Measurements from ENCODE around the gene KAT6B.

Gene KAT6B

DNA sequence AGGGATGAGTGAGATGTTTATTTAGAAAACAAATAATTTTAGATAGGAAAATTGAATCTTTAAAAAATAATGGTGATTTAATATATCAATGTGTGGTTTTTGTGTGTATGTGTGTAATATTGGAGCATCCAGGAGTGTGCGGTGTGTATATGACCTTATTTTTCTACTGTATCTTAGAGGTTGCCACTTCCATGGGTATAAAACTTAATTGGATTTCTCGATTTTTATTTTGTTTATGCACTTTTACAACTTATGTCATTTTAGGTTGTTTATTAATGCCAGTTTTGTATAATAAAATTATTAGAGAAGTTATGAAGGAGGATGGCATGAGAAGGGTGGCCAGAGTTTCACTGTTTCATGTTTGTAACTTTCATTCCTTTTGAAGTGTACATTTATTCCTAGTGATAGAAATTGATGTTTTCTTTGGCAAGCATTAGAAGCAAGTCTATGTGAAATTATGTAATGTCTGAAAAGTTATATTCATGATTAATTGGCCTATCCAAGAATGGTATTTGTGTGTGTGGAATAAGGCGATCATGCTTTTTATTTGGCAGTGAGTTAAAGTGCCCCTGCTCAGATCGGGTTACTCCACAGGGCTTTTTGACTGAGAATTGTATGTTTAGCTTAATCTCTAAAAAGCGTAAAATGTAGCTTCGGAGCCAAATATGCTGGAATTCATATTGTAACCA, 110.3 kb downstream of the KAT6B start (continued):
- TF ChIP-seq PRDM4 (tag by site-specific recombination; IDR thresholded peaks at IDR 0.05) (0 out of 2 replicates have a peak, but pooled peaks have one; percentile 57), ZNF48 (tag by site-specific recombination; IDR thresholded peaks at IDR 0.05) (no peak), ZNF140 (tag by site-specific recombination; IDR thresholded peaks at IDR 0.05) (no peak), ZBTB8A (tag by site-specific recombination; IDR thresholded peaks at IDR 0.05) (peak; percentile 35; the same call in 1 of the 2 replicates), ZFP69B (tag by site-specific recombination; IDR thresholded peaks at IDR 0.05) (no peak), GFI1B (tag by site-specific recombination; IDR thresholded peaks at IDR 0.05) (no peak), ZBTB7A (tag by site-specific recombination; IDR thresholded peaks at IDR 0.05; ENCODE audit: low read depth) (0 out of 2 replicates have a peak, but pooled peaks have one; percentile 20), ZNF404 (tag by site-specific recombination; IDR thresholded peaks at IDR 0.05) (no peak), KLF1 (tag by site-specific recombination; IDR thresholded peaks at IDR 0.05) (no peak), ZEB2 (tag by site-specific recombination; IDR thresholded peaks at IDR 0.05) (peak; percentile 87), ZNF350 (tag by site-specific recombination; IDR thresholded peaks at IDR 0.05) (no peak), ZFP41 (tag by site-specific recombination; IDR thresholded peaks at IDR 0.05; ENCODE audit: borderline replicate concordance) (no peak), ZNF10 (tag by site-specific recombination; IDR thresholded peaks at IDR 0.05) (no peak), SP7 (tag by site-specific recombination; IDR thresholded peaks at IDR 0.05) (no peak; the same call in 1 of the 2 replicates), ZNF146 (tag by site-specific recombination; IDR thresholded peaks at IDR 0.05) (no peak), ZNF621 (tag by site-specific recombination; IDR thresholded peaks at IDR 0.05) (no peak), BCL11B (tag by site-specific recombination; IDR thresholded peaks at IDR 0.05; ENCODE audit: low read depth) (peak; percentile 65; the same call in 1 of the 2 replicates), BCL11A (tag by site-specific recombination; IDR thresholded peaks at IDR 0.05; ENCODE audit: low read depth) (peak; percentile 66; the same call in 1 of the 2 replicates), FEZF1 (tag by site-specific recombination; IDR thresholded peaks at IDR 0.05) (peak; percentile 73)
- TF ChIP-seq, protein P1, sequence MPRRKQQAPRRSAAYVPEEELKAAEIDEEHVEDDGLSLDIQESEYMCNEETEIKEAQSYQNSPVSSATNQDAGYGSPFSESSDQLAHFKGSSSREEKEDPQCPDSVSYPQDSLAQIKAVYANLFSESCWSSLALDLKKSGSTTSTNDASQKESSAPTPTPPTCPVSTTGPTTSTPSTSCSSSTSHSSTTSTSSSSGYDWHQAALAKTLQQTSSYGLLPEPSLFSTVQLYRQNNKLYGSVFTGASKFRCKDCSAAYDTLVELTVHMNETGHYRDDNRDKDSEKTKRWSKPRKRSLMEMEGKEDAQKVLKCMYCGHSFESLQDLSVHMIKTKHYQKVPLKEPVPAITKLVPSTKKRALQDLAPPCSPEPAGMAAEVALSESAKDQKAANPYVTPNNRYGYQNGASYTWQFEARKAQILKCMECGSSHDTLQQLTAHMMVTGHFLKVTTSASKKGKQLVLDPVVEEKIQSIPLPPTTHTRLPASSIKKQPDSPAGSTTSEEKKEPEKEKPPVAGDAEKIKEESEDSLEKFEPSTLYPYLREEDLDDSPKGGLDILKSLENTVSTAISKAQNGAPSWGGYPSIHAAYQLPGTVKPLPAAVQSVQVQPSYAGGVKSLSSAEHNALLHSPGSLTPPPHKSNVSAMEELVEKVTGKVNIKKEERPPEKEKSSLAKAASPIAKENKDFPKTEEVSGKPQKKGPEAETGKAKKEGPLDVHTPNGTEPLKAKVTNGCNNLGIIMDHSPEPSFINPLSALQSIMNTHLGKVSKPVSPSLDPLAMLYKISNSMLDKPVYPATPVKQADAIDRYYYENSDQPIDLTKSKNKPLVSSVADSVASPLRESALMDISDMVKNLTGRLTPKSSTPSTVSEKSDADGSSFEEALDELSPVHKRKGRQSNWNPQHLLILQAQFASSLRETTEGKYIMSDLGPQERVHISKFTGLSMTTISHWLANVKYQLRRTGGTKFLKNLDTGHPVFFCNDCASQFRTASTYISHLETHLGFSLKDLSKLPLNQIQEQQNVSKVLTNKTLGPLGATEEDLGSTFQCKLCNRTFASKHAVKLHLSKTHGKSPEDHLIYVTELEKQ (tag by site-specific recombination; IDR thresholded peaks at IDR 0.05; ENCODE audit: borderline replicate concordance) = peak; percentile 76; the same call in 1 of the 2 replicates
- TF ChIP-seq, protein P2, sequence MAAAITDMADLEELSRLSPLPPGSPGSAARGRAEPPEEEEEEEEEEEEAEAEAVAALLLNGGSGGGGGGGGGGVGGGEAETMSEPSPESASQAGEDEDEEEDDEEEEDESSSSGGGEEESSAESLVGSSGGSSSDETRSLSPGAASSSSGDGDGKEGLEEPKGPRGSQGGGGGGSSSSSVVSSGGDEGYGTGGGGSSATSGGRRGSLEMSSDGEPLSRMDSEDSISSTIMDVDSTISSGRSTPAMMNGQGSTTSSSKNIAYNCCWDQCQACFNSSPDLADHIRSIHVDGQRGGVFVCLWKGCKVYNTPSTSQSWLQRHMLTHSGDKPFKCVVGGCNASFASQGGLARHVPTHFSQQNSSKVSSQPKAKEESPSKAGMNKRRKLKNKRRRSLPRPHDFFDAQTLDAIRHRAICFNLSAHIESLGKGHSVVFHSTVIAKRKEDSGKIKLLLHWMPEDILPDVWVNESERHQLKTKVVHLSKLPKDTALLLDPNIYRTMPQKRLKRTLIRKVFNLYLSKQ (tag by site-specific recombination; IDR thresholded peaks at IDR 0.05; ENCODE audit: borderline replicate concordance) = no peak
- TF ChIP-seq, protein P3, sequence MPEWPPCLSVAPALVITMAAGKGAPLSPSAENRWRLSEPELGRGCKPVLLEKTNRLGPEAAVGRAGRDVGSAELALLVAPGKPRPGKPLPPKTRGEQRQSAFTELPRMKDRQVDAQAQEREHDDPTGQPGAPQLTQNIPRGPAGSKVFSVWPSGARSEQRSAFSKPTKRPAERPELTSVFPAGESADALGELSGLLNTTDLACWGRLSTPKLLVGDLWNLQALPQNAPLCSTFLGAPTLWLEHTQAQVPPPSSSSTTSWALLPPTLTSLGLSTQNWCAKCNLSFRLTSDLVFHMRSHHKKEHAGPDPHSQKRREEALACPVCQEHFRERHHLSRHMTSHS (tag by site-specific recombination; IDR thresholded peaks at IDR 0.05) = no peak
- TF ChIP-seq, protein P4, sequence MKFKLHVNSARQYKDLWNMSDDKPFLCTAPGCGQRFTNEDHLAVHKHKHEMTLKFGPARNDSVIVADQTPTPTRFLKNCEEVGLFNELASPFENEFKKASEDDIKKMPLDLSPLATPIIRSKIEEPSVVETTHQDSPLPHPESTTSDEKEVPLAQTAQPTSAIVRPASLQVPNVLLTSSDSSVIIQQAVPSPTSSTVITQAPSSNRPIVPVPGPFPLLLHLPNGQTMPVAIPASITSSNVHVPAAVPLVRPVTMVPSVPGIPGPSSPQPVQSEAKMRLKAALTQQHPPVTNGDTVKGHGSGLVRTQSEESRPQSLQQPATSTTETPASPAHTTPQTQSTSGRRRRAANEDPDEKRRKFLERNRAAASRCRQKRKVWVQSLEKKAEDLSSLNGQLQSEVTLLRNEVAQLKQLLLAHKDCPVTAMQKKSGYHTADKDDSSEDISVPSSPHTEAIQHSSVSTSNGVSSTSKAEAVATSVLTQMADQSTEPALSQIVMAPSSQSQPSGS (tag by site-specific recombination; IDR thresholded peaks at IDR 0.05; ENCODE audit: low read depth) = peak; percentile 16; the same call in 1 of the 2 replicates
- TF ChIP-seq, protein P5, sequence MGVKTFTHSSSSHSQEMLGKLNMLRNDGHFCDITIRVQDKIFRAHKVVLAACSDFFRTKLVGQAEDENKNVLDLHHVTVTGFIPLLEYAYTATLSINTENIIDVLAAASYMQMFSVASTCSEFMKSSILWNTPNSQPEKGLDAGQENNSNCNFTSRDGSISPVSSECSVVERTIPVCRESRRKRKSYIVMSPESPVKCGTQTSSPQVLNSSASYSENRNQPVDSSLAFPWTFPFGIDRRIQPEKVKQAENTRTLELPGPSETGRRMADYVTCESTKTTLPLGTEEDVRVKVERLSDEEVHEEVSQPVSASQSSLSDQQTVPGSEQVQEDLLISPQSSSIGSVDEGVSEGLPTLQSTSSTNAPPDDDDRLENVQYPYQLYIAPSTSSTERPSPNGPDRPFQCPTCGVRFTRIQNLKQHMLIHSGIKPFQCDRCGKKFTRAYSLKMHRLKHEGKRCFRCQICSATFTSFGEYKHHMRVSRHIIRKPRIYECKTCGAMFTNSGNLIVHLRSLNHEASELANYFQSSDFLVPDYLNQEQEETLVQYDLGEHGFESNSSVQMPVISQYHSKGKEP (tag by site-specific recombination; IDR thresholded peaks at IDR 0.05) = 0 out of 2 replicates have a peak, but pooled peaks have one; percentile 8
- TF ChIP-seq, protein P6, sequence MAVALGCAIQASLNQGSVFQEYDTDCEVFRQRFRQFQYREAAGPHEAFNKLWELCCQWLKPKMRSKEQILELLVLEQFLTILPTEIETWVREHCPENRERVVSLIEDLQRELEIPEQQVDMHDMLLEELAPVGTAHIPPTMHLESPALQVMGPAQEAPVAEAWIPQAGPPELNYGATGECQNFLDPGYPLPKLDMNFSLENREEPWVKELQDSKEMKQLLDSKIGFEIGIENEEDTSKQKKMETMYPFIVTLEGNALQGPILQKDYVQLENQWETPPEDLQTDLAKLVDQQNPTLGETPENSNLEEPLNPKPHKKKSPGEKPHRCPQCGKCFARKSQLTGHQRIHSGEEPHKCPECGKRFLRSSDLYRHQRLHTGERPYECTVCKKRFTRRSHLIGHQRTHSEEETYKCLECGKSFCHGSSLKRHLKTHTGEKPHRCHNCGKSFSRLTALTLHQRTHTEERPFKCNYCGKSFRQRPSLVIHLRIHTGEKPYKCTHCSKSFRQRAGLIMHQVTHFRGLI (tag by site-specific recombination; IDR thresholded peaks at IDR 0.05) = no peak

Measured in HEK293 (cell line).